ENCODE measurements around the gene SOBP.

SOBP gene

DNA sequence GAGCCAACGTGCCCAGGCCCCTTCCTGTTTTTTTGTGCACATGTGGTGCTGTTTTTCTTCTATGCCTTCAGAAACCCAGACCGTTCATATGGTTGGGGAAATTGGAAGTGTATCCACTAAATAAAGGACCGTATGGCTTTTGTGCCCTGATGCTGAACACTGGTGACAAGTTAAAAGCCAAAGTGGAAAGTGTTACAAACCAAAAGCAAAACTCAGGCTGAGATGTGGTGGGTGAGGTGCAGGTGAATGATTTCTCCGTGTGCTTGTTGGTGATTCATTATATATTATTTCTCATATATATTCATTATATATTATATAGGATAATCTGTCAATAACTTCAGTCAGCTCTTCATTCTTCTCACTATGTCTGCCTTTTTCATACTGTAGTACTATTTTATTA lies 148.6 kb downstream of the SOBP start:
- TF ChIP-seq, protein P1, sequence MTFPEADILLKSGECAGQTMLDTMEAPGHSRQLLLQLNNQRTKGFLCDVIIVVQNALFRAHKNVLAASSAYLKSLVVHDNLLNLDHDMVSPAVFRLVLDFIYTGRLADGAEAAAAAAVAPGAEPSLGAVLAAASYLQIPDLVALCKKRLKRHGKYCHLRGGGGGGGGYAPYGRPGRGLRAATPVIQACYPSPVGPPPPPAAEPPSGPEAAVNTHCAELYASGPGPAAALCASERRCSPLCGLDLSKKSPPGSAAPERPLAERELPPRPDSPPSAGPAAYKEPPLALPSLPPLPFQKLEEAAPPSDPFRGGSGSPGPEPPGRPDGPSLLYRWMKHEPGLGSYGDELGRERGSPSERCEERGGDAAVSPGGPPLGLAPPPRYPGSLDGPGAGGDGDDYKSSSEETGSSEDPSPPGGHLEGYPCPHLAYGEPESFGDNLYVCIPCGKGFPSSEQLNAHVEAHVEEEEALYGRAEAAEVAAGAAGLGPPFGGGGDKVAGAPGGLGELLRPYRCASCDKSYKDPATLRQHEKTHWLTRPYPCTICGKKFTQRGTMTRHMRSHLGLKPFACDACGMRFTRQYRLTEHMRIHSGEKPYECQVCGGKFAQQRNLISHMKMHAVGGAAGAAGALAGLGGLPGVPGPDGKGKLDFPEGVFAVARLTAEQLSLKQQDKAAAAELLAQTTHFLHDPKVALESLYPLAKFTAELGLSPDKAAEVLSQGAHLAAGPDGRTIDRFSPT (tag by site-specific recombination; IDR thresholded peaks at IDR 0.05), result no peak
- TF ChIP-seq OVOL3 (tag by site-specific recombination; IDR thresholded peaks at IDR 0.05), result no peak
- TF ChIP-seq, protein P2, sequence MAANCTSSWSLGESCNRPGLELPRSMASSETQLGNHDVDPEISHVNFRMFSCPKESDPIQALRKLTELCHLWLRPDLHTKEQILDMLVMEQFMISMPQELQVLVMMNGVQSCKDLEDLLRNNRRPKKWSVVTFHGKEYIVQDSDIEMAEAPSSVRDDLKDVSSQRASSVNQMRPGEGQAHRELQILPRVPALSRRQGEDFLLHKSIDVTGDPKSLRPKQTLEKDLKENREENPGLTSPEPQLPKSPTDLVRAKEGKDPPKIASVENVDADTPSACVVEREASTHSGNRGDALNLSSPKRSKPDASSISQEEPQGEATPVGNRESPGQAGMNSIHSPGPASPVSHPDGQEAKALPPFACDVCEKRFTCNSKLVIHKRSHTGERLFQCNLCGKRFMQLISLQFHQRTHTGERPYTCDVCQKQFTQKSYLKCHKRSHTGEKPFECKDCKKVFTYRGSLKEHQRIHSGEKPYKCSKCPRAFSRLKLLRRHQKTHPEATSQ (tag by site-specific recombination; IDR thresholded peaks at IDR 0.05), result no peak
- no peak for TF ChIP-seq ZNF626 (tag by site-specific recombination; IDR thresholded peaks at IDR 0.05)
- TF ChIP-seq, protein P3, sequence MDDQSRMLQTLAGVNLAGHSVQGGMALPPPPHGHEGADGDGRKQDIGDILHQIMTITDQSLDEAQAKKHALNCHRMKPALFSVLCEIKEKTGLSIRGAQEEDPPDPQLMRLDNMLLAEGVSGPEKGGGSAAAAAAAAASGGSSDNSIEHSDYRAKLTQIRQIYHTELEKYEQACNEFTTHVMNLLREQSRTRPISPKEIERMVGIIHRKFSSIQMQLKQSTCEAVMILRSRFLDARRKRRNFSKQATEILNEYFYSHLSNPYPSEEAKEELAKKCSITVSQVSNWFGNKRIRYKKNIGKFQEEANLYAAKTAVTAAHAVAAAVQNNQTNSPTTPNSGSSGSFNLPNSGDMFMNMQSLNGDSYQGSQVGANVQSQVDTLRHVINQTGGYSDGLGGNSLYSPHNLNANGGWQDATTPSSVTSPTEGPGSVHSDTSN (CRISPR knock-in tag; IDR thresholded peaks at IDR 0.05), result no peak
- no peak for TF ChIP-seq ZNF302 (tag by site-specific recombination; IDR thresholded peaks at IDR 0.05; ENCODE audit: low read depth)
- no peak for TF ChIP-seq HOXA7 (CRISPR knock-in tag; IDR thresholded peaks at IDR 0.05; ENCODE audit: borderline replicate concordance)
- TF ChIP-seq ZNF423 (tag by site-specific recombination; IDR thresholded peaks at IDR 0.05), result no peak
- no peak for TF ChIP-seq ZFP37 (tag by site-specific recombination; IDR thresholded peaks at IDR 0.05)
- TF ChIP-seq, protein P4, sequence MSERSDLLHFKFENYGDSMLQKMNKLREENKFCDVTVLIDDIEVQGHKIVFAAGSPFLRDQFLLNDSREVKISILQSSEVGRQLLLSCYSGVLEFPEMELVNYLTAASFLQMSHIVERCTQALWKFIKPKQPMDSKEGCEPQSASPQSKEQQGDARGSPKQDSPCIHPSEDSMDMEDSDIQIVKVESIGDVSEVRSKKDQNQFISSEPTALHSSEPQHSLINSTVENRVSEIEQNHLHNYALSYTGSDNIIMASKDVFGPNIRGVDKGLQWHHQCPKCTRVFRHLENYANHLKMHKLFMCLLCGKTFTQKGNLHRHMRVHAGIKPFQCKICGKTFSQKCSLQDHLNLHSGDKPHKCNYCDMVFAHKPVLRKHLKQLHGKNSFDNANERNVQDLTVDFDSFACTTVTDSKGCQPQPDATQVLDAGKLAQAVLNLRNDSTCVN (tag by site-specific recombination; optimal IDR thresholded peaks at IDR 0.05), result no peak
- no peak for TF ChIP-seq ZNF843 (tag by site-specific recombination; IDR thresholded peaks at IDR 0.05)
- TF ChIP-seq ZNF391 (tag by site-specific recombination; IDR thresholded peaks at IDR 0.05; ENCODE audit: borderline replicate concordance, low read depth), result no peak
- no peak for TF ChIP-seq ZNF335 (tag by site-specific recombination; conservative IDR thresholded peaks at IDR 0.05)
- TF ChIP-seq, protein P5, sequence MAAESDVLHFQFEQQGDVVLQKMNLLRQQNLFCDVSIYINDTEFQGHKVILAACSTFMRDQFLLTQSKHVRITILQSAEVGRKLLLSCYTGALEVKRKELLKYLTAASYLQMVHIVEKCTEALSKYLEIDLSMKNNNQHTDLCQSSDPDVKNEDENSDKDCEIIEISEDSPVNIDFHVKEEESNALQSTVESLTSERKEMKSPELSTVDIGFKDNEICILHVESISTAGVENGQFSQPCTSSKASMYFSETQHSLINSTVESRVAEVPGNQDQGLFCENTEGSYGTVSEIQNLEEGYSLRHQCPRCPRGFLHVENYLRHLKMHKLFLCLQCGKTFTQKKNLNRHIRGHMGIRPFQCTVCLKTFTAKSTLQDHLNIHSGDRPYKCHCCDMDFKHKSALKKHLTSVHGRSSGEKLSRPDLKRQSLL (tag by site-specific recombination; IDR thresholded peaks at IDR 0.05), result no peak
- no peak for TF ChIP-seq ZNF138 (tag by site-specific recombination; IDR thresholded peaks at IDR 0.05; ENCODE audit: borderline replicate concordance)
- H3K9me3 ChIP-seq (ENCODE audit: control insufficient read depth, insufficient read depth, low read depth, low read length), result no peaks in the 10 kb centered on the region
- H3K4me1 ChIP-seq (ENCODE audit: control insufficient read depth, insufficient read depth, low read length), result no peaks in the 10 kb centered on the region

DNA sequence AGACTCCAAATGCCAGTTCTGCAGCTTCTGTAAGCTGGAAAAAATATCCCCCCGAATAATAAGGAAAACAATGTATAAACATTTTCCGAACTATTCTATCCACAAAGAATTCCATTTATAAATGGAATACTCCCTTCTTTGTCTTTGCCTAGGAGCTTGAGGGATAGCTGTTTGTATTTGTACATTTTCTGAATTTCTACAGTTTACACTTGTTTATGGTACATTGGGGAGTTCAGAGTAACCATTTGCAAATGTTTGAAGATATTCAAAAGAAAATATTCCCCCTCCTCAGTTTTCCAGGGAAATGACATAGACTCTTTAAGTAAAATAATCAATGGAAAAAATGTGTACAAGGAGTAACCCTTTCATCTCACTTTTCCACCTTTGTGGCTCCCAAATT lies 149.6 kb downstream of the SOBP start:
- ChIA-PET POLR2A (interaction anchor here (0.6 kb wide), 1 partner anchor 520 kb away, joined by 4 read pairs; no protein-coding TSS in a partner anchor), CTCF (interaction anchor here (0.9 to 1.4 kb wide), 2 partner anchors 15 to 35 kb away, joined by 3 read pairs; no protein-coding TSS in a partner anchor)
- Histone ChIP-seq H3K4me3 (ENCODE audit: low read depth, low read length) (no peak overlapping the region), H3K36me3 (ENCODE audit: control insufficient read depth in 2 of 2, insufficient read depth in 1 of 2, low read length in 2 of 2) (peaks cover 0 to 22% of the 10 kb centered on the region in 2 experiments; a peak in 1 of 3 replicates), H3K27ac (ENCODE audit: extremely low read depth, low read depth, low read length) (no peak overlapping the region), H3K4me1 (ENCODE audit: control insufficient read depth, insufficient read depth, low read length) (0 out of 2 replicates have a peak, but pooled peaks cover 6% of the 10 kb centered on the region), H3K9me3 (ENCODE audit: control insufficient read depth, insufficient read depth, low read depth, low read length) (no peaks in the 10 kb centered on the region)
- TF ChIP-seq, protein P5 (tag by site-specific recombination; IDR thresholded peaks at IDR 0.05), result no peak
- TF ChIP-seq, protein P6, sequence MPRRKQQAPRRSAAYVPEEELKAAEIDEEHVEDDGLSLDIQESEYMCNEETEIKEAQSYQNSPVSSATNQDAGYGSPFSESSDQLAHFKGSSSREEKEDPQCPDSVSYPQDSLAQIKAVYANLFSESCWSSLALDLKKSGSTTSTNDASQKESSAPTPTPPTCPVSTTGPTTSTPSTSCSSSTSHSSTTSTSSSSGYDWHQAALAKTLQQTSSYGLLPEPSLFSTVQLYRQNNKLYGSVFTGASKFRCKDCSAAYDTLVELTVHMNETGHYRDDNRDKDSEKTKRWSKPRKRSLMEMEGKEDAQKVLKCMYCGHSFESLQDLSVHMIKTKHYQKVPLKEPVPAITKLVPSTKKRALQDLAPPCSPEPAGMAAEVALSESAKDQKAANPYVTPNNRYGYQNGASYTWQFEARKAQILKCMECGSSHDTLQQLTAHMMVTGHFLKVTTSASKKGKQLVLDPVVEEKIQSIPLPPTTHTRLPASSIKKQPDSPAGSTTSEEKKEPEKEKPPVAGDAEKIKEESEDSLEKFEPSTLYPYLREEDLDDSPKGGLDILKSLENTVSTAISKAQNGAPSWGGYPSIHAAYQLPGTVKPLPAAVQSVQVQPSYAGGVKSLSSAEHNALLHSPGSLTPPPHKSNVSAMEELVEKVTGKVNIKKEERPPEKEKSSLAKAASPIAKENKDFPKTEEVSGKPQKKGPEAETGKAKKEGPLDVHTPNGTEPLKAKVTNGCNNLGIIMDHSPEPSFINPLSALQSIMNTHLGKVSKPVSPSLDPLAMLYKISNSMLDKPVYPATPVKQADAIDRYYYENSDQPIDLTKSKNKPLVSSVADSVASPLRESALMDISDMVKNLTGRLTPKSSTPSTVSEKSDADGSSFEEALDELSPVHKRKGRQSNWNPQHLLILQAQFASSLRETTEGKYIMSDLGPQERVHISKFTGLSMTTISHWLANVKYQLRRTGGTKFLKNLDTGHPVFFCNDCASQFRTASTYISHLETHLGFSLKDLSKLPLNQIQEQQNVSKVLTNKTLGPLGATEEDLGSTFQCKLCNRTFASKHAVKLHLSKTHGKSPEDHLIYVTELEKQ (tag by site-specific recombination; IDR thresholded peaks at IDR 0.05; ENCODE audit: borderline replicate concordance), result no peak
- TF ChIP-seq ZNF138 (tag by site-specific recombination; IDR thresholded peaks at IDR 0.05; ENCODE audit: borderline replicate concordance), result no peak
- TF ChIP-seq ZNF501 (tag by site-specific recombination; IDR thresholded peaks at IDR 0.05), result no peak
- no peak for TF ChIP-seq SALL2 (tag by site-specific recombination; IDR thresholded peaks at IDR 0.05; ENCODE audit: borderline replicate concordance)
- TF ChIP-seq, protein P7, sequence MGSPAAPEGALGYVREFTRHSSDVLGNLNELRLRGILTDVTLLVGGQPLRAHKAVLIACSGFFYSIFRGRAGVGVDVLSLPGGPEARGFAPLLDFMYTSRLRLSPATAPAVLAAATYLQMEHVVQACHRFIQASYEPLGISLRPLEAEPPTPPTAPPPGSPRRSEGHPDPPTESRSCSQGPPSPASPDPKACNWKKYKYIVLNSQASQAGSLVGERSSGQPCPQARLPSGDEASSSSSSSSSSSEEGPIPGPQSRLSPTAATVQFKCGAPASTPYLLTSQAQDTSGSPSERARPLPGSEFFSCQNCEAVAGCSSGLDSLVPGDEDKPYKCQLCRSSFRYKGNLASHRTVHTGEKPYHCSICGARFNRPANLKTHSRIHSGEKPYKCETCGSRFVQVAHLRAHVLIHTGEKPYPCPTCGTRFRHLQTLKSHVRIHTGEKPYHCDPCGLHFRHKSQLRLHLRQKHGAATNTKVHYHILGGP (tag by site-specific recombination; IDR thresholded peaks at IDR 0.05), result no peak
- TF ChIP-seq ZNF157 (tag by site-specific recombination; IDR thresholded peaks at IDR 0.05), result no peak

More for the DNA sequence above, 148.6 kb downstream of the SOBP start:
- Histone ChIP-seq H3K4me3 (ENCODE audit: low read depth, low read length) (no peak overlapping the region), H3K27ac (ENCODE audit: extremely low read depth, low read depth, low read length) (no peak overlapping the region), H3K36me3 (ENCODE audit: control insufficient read depth in 2 of 2, insufficient read depth in 1 of 2, low read length in 2 of 2) (peaks cover 0 to 26% of the 10 kb centered on the region in 2 experiments; a peak in 1 of 3 replicates)
- ChIA-PET POLR2A (no interaction called here), CTCF (interaction anchor here (0.6 to 1.4 kb wide), 2 partner anchors 16 to 1303 kb away, joined by 3 read pairs; no protein-coding TSS in a partner anchor)

All from HEK293 (cell line).